DMS53 treated with DMSO at 0.1 percent for 48 hours (cell line): Measurements from ENCODE around the gene KIF26B.
A peak's percentile ranks its signal among the peaks of the same experiment; 100 is the strongest.
"Not testable (repeated sequence)": the region's sequence is repeated elsewhere in the genome, so short reads cannot be mapped to it uniquely, and the experiment has no call there.

Experiments
- DNase-seq: peaks from one replicate; lab custom pipeline; 2025; ENCODE audit not compliant: unreplicated experiment; lab: John Stamatoyannopoulos, UW

The KIF26B gene

GRCh38 chr1:245154429-245155271, at the start of gene KIF26B:
Gene KIF26B (plus strand): TSS chr1:245154985. CDS start chr1:245155425, 440 bp downstream.
- peak; percentile 82 for DNase-seq

GRCh38 chr1:245105042-245105441, 49.7 kb upstream of the KIF26B start:
- DNase-seq = no peak

- DNase-seq = peak; percentile 16
These were observed 48.9 kb upstream of the KIF26B start for GRCh38 chr1:245105815-245106410.

- no peak for DNase-seq
These were observed 47.0 kb upstream of the KIF26B start for GRCh38 chr1:245107776-245108114.

GRCh38 chr1:245108246-245108645, 46.5 kb upstream of the KIF26B start:
- no peak for DNase-seq

- DNase-seq = no peak
These were observed 45.9 kb upstream of the KIF26B start for GRCh38 chr1:245108909-245109308.

- DNase-seq = no peak
These were observed 44.4 kb upstream of the KIF26B start for GRCh38 chr1:245110406-245110805.

GRCh38 chr1:245111073-245111472, 43.7 kb upstream of the KIF26B start:
- DNase-seq = no peak

GRCh38 chr1:245113649-245114048, 41.1 kb upstream of the KIF26B start:
- DNase-seq = no peak

- no peak for DNase-seq
These were observed 38.7 kb upstream of the KIF26B start for GRCh38 chr1:245116131-245116530.

GRCh38 chr1:245116751-245117150, 38.0 kb upstream of the KIF26B start:
- no peak for DNase-seq

GRCh38 chr1:245118066-245118465, 36.7 kb upstream of the KIF26B start:
- no peak for DNase-seq

- DNase-seq = no peak
These were observed 36.0 kb upstream of the KIF26B start for GRCh38 chr1:245118806-245119205.

- no peak for DNase-seq
These were observed 33.3 kb upstream of the KIF26B start for GRCh38 chr1:245121523-245121922.

GRCh38 chr1:245124241-245124640, 30.5 kb upstream of the KIF26B start:
- no peak for DNase-seq

GRCh38 chr1:245124644-245125043, 30.1 kb upstream of the KIF26B start:
- no peak for DNase-seq

- DNase-seq = no peak
These were observed 28.3 kb upstream of the KIF26B start for GRCh38 chr1:245126530-245126929.

- no peak for DNase-seq
These were observed 26.2 kb upstream of the KIF26B start for GRCh38 chr1:245128381-245129101.

- no peak for DNase-seq
These were observed 25.2 kb upstream of the KIF26B start for GRCh38 chr1:245129319-245130240.

GRCh38 chr1:245130281-245131025, 24.3 kb upstream of the KIF26B start:
- not testable (repeated sequence) for DNase-seq
